Brain microvascular endothelial cell (primary cell): ENCODE measurements around the gene ATP6V1A.

Experiments
- DNase-seq: peaks from one replicate; pipeline ENCODE4 v3.0.0-alpha.2; 2020
- H3K27ac ChIP-seq: fragments of 250-450 bp; sonication (Bioruptor Pico); 2 replicates; pipeline ENCODE4 v1.5.1; 2020; ENCODE audit warnings: mild to moderate bottlenecking, moderate library complexity
- H3K27me3 ChIP-seq: fragments of 250-450 bp; sonication (Bioruptor Pico); replicated peaks from 2 replicates; pipeline ENCODE4 v1.5.1; 2020; ENCODE audit warnings: mild to moderate bottlenecking
- H3K36me3 ChIP-seq: fragments of 250-450 bp; sonication (Bioruptor Pico); replicated peaks from 2 replicates; pipeline ENCODE4 v1.5.1; 2020; ENCODE audit warnings: mild to moderate bottlenecking
- H3K4me3 ChIP-seq: 2 replicates; pipeline ENCODE4 v1.5.1; 2011; ENCODE audit warnings: low read depth, mild to moderate bottlenecking, control low read depth, low read length, moderate library complexity
- CTCF ChIP-seq: IDR thresholded peaks from 2 replicates; pipeline ENCODE4 v1.5.1; 2011; ENCODE audit warnings: low read depth, mild to moderate bottlenecking, moderate library complexity, low read length, control low read depth, inconsistent platforms; ENCODE audit errors: missing control alignments
- in situ Hi-C: cut with HindIII; loops from 2 replicates; pipeline ENCODE4 v1.10.0; 2017; ENCODE audit warnings: low sequenced_read_pairs, low pct_ligation_motif_present

The ATP6V1A gene

DNA sequence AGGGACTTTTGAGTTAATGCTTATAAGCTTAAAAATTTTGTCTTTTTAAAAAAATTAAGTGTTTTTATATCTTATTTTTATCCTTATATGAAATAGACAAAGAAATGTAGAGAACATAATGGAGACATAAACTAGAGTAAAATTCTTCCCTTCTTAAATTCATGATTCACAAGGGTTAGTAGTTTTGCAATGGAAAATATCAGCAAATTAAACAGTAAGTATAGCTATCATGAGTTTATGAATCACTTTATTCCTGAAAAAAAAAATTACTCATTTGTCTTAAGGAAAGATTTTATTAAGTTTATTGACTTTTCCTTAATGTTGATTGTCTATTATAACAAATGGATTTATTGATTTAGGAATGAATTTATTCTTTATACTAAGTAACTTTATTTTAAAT, 4.3 kb downstream of the ATP6V1A start:
- in situ Hi-C loops, result no loop called here
- H3K36me3 ChIP-seq, result no peaks in the 10 kb centered on the region
- no peaks in the 10 kb centered on the region for H3K27me3 ChIP-seq
- no peak for TF ChIP-seq CTCF
- no peak overlapping the region for H3K4me3 ChIP-seq
- no peak overlapping the region for H3K27ac ChIP-seq
- no peak for DNase-seq

- H3K27ac ChIP-seq, result no peak overlapping the region
- H3K36me3 ChIP-seq, result no peaks in the 10 kb centered on the region
- TF ChIP-seq CTCF, result no peak
- H3K4me3 ChIP-seq, result no peak overlapping the region
- in situ Hi-C loops, result no loop called here
- H3K27me3 ChIP-seq, result no peaks in the 10 kb centered on the region
- no peak for DNase-seq
Observed at GRCh38 chr3:113753376-113753985, 6.6 kb downstream of the ATP6V1A start.

- DNase-seq, result no peak
- no peaks in the 10 kb centered on the region for H3K36me3 ChIP-seq
- H3K27ac ChIP-seq, result no peak overlapping the region
- no peak for TF ChIP-seq CTCF
- in situ Hi-C loops, result no loop called here
- no peak overlapping the region for H3K4me3 ChIP-seq
- H3K27me3 ChIP-seq, result no peaks in the 10 kb centered on the region
Observed at GRCh38 chr3:113754494-113755159, 7.8 kb downstream of the ATP6V1A start.

GRCh38 chr3:113758389-113759024, 11.7 kb downstream of the ATP6V1A start:
- DNase-seq, result peak; percentile 57
- in situ Hi-C loops, result no loop called here
- no peak overlapping the region for H3K4me3 ChIP-seq
- H3K27ac ChIP-seq, result no peak overlapping the region
- no peaks in the 10 kb centered on the region for H3K27me3 ChIP-seq
- no peak for TF ChIP-seq CTCF
- H3K36me3 ChIP-seq, result no peaks in the 10 kb centered on the region

DNA sequence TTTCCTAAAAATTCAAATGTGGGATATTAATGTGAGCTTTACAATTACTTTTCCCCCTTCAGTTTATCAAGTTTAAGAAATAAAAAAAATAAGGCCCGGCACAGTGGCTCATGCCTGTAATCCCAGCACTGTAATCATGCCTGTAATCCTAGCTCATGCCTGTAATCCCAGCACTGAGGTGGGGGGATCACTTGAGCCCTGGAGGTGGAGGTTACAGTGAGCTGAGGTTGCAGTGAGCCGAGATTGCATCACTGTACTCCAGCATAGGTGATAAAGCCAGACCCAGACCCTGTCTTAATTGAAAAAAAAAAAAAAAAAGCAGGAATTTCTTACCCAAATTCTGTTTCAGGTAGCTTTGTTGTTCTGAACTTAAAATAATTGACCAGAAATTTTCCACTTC, 17.9 kb downstream of the ATP6V1A start:
- Histone ChIP-seq H3K4me3 (no peak overlapping the region), H3K36me3 (no peaks in the 10 kb centered on the region), H3K27me3 (no peaks in the 10 kb centered on the region), H3K27ac (no peak overlapping the region)
- DNase-seq, result no peak
- TF ChIP-seq CTCF, result no peak
- in situ Hi-C loops, result no loop called here
